SIG-M5 treated with dmso at 0.1 percent for 504 hours (cell line): ENCODE data around the gene NPPB.
A peak's percentile ranks its signal among the peaks of the same experiment; 100 is the strongest.

Experiments used
- DNase-seq: peaks from one replicate; lab custom pipeline; 2025; ENCODE audit not compliant: unreplicated experiment; lab: John Stamatoyannopoulos, UW

The NPPB gene

DNA sequence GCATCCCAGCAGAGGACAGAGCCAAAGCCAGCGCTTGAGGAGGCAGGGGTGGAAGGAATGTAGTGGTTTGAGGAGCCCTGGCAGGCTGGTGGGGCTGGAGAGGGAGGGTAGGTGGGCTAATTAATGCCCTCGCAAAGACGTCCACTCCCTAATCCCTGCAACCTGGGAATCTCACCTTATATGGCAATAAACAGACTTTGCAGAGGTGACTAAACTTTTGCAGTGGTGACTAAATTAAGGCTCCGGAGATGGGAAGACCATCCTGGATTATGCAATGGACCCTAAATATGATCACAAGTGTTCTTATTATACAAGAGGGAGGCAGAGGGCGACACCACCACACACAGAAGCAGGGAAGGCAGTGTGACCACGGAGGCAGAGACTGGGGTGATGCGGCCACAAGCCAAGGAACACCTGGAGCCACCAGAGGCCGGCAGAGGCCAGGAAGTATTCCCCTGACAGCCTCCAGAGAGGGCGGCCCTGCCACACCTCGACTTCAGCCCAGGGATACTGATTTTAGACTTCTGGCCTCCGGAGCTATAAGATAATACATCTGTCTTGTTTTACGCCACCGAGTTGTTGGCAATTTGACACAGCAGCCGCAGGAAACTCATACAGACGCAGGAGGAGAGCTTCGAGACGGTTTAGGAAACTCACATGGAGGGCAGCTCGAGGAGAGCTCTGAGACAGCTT, 23.1 kb upstream of the NPPB start:
- DNase-seq = no peak

DNA sequence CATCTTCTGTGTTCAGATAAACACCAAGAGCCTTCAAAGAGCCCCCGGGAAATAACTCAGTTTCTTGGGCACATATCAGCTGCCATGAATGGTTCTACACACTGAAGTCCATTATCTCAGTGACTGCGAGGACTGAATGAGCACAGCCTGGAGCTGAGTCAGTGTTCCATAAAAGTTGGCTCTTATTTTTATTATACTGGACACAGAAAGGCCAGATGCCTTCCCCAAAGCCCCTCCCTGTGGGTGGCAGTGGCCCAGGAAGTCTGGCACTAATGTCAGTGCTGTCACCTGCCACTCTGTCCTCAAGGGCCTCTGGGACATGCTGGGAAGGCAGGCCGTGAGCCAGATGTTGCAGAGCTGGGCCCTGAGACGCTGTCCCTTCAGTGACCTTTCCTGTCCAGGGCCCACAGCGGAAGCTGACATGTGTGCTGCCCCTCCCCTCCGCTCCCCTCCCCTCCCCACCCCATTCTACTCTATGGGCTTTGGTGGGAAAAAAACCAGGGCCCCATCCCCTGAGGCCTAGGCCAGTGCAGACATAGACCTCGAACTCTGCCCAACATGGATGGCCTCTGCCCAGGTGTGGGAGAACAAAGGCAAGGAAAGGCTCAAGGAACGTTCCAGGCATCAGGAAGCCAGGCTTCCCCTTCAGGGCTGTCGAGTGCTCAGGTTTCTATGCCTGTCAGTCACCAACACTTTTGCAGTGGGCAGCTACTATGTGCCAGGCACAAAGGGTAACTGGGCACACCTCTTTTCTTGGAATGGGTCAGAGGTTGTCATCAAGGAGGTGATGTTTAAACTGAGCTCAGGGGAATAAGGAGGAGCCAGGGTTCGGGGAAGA, 22.4 kb upstream of the NPPB start:
- no peak for DNase-seq

DNA sequence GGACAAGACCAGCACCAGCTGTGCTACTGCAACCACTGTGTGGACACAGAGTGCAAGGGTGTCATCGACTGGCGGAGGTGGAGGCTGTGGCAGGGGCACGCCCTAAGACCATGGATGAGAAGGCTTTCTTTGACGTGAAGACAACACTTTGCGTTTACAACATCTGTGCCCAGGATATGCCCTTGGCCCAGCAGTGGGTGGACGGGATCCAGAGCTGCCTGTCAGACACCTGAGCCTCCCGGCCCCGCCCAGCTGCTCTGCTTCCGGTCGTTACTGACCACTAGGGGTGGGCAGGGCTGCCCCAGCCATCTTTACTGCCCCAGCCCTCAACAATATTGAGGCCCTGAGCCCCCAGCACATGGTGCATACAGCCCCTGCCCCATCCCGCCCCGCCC, 21.4 kb upstream of the NPPB start:
- DNase-seq = no peak

DNA sequence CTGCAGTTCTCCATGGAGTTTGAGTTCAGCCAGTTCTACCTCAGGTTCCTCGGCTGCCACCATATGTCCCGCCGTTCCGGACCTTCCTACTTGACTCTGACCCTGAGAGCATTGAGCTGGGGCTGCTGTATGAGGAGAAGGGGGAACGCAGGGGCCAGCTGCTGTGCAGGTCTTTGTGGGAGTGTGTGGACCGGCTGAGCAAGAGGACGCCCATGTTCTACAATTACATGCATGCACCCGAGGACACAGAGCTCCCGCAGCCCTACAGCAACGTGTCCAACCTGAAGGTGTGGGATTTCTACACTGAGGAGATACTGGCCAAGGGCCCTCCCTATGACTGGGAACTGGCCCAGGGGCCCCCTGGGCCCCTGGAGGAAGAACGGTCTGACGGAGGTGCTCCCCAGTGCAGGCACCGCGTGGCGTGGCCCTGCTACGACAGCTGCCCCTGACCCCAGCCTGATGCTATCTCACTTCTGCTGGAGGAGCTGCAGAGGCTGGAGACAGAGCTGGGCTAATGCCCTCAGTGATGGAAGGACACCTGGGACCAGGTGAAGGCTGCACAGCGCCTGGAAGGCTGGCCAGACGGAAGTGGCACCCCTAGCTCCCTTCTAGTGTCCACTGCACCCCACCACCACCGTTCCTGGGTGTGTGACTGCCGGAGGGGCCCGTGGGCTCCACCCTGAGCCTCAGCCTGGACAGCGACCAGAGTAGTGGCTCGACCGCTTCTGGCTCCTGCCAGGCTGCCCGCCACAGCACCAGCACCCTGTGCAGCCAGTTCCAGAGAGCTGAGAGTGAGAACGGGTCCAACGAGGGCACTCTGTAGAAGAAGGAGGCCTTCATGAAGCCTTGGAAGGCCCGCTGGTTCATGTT, 20.8 kb upstream of the NPPB start:
- no peak for DNase-seq

DNA sequence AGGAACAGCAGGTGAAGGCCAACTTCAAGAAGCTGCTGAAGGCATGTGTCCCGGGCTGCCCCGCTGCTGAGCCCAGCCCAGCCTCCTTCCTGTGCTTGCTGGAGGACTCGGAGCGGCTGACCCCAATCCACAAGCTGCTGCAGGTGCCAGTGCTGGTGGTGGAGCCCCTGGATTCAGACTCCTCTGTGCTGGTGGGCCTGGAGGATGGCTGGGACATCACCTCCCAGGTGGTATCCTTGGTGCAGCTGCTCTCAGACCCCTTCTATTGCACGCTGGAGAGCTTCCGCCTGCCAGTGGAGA, 20.1 kb upstream of the NPPB start:
- DNase-seq = no peak

DNA sequence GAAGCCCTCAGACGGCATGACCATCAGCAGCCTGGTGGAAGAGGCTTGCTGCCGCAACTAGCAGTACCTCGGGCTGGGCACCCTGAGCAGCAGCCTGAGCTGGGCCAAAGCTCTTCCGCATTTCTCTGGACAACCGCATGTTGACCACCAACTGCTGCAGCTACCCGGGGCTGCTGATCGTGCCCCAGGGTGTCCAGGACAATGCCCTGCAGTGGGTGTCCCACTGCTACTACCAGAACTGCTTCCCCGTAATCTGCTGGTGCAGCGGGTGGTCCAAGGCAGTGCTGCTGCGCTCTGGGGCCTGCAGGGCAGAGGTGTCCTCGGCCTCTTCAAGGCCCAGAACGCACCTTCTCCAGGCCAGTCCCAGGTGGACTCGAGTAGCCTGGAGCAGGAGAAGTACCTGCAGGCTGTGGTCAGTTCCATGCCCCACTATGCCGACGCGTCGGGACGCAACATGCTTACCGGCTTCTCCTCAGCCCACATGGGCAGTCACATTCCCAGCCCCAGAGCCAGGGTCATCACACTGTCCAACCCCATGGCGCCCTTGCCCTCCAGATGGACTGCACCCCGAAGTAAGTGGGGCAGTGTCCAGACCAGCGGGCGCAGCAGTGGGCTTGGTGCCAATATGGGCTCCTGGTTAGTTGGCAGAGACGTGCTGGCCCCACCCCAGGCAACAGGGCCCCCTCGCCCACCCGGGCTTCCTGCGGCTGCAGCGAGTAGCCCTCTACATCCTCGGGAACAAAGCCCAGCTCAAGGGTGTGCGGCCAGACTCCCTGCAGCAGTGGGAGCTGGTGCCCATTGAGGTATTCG, 19.5 kb upstream of the NPPB start:
- DNase-seq = no peak

DNA sequence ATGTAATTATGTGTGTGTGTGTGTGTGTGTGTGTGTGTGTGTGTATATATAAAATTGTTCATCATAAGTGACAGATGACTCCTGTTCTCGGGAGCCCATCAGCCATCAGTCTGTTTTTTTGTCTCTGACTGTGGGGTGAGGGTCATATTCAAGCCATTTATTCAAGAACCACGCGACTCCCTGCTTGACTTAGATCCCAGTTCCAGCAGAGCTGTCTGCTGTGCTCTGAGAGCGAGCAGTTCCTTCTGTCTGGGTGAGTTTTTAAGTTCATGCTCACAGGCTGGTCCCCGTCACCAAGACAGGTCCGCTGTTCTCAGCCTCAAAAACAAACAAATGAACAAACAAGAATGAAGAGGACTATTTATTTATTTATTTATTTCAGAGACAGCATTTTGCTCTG, 18.3 kb upstream of the NPPB start:
- no peak for DNase-seq

DNA sequence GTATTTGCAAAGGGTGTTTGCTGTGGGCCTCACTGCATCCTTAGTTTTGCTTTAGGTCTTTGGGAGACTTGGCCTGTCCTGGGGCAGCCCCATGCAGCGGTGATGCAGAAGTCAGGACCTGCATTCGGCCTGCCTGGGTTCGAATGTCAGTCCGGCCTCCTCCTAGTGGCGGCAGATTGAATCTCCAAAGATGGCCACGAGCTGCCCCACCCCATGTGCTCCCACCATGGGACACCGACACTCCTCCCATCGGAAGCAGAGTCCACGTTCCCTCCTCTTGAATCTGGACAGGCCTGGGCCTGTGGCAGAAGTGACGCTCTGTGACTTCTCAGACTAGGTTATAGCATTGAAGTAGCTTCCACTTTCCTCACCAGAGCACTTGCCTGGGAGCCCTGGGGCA, 16.3 kb upstream of the NPPB start:
- DNase-seq = no peak

DNA sequence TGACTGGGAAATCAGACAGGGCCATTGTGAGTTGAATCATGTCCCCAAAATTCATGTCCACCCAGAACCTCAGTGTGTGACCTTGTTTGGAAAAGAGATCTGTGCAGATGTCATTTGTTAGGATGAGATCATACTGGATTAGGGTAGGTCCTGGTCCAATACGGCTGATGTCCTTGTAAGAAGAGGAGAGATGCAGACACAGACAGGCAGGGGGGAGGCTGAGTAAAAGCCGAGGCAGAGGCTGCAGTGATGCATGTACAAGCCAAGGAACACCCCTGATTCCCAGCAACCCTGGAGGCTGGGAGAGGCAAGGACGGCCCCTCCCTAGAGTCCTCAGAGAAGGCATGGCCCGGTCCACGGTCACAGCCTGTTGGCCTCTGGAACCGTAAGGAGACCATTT, 15.9 kb upstream of the NPPB start:
- DNase-seq = no peak

DNA sequence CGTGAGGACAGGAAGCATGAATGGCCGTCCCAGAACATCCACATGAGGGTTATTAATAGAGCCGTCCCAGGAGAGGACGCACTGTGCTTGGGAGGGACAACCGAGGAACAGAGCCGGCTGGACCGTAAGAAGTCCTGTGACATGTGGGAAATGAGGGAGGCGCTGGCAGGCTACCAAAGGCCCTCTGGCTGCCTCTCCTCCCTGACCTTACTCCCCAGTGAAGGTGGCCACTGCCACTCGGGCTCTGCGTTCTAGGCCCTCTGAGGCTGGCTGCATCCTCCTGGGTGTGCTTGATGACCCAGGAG, 15.5 kb upstream of the NPPB start:
- DNase-seq = no peak

DNA sequence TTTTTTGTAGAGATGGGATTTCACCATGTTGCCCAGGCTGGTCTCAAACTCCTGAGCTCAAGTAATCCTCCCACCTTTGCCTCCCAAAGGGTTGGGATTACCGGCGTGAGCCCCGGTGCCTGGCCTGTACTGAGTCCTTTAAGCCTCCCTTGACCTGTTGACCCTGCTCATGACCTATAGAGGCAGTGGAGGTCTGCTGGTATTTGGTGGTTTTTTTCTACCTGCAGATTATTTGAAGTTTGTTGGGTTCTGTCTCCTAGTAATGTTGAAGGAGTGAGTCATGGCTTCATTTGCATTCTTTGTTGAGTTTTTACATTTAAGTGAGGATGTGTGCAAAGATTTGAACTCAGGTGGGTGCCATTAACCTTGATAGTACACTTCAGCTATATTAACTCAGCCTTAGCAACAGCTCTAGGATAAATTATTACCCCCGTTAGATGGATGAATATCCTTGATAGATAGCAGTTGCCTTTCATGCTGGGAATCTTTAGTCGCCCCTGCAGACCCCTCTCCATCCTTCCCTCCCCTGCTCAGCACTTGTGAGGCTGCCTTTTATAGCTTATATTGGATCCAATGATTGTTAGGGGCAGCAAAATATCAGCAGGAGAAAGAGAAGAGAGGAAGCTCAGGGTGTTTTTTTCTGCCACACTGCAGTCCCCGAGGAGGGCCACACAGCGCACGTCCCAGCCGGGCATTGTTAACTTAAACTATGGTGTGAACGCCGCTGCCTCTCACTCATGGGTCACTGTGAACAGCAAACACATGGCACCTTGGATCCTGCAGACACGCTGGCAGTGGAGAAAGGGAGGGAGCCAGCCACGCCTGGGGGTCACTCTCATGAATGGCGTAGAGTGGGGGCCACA, 14.9 kb upstream of the NPPB start:
- DNase-seq = no peak

DNA sequence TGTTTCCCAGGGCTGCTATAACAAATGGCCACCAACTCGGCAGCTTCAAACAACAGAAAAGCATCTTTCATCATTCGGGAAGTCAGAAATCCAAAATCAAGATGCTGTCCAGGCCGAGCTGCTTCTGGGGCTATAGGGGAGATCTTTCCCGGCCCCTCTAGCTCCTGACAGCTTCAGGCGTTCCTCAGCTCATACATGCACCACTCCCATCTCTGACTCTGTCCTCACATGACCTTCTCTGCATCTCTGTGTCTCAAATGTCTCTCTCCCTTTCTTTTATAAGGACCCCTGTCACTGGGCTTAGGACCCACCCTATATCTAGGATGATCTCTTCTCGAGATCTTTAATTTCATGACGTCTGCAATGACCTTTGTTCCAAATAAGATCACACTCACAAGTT, 13.8 kb upstream of the NPPB start:
- no peak for DNase-seq

DNA sequence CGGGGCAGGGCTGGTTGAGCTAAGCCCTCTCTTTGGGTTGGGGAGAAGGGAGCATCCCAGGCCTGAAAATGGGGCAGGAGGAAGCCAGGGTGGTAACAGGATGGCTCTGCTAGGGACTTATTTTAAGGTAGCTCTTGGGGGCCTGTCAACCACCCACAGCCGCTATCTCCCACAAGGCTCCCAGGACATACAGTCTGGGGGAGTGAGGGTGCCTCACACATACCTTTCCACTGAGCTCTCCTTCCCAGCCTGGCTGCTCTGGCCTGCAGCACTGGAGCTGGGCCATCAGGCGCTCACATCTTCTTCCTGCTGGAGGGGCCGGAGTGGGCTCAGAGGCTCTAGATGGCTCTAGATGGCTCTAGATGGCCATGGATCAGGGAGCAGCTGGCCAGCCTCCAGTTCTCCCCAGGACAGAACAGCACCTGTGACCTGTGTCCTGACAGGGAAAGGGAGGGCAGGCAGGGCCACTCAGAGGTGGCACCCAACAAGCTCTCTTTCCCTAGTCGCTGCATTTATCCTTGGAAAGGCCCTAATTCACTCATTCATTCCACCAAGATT, 11.0 kb upstream of the NPPB start:
- no peak for DNase-seq

DNA sequence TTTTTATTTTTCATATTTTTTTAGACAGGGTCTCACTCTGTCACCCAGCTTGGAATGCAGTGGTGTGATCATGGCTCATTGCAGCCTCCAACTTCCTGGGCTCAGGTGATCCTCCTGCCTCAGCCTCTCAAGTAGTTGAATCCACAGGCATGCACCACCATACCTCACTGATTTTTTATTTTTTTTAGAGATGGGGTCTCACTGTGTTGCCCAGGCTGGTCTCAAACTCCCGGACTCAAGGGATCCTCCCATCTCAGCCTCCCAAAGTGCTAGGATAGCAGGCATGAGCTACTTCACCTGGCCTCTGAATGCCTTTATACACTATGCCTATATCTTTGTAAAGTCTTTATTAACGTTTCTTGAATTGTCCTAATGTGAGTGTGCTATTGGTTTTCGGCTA, 10.4 kb upstream of the NPPB start:
- no peak for DNase-seq

DNA sequence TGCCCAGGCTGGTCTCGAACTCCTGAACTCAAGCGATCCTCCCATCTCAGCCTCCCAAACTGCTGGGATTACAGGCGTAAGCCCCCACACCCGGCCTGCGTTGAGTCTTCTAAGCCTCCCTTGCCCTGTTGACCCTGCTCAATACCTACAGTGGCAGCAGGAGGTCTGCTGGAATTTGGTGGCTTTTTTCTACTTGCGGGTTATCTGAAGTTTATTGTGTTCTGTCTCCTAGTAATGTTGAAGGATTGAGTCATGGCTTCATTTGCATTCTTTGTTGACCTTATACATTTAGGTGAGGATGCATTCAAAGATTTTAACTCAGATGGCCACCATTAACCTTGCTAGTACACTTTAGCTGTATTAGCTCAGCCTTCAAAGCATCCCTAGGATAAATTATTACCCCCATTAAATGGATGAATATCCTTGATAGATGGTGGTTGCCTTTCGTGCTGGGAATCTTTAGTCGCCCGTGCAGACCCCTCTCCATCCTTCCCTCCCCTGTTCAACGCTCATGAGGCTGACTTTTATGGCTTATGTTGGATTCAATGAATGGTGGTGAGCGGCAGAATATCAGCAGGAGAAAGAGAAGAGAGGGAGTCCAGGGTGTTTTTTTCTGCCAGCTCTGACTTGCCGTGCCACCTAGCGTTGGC, 9.7 kb upstream of the NPPB start:
- no peak for DNase-seq

DNA sequence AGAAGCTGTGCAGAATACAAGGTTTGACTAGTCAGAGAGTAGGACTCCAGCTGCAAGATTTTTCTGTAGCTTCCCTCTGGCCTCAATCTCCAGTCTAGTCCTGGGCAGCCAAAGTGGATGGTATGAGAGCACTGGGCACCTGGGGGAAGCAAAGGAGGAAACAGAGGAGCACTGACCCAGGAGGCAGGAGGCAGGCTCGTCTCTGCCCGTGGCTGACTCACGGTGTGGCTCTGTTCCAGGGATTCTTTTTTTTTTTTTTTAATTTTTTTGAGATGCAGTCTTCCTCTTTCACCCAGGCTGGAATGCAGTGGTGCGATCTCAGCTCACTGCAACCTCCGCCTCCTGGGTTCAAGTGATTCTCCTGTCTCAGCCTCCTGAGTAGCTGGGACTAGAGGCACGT, 4.1 kb upstream of the NPPB start:
- DNase-seq = no peak

DNA sequence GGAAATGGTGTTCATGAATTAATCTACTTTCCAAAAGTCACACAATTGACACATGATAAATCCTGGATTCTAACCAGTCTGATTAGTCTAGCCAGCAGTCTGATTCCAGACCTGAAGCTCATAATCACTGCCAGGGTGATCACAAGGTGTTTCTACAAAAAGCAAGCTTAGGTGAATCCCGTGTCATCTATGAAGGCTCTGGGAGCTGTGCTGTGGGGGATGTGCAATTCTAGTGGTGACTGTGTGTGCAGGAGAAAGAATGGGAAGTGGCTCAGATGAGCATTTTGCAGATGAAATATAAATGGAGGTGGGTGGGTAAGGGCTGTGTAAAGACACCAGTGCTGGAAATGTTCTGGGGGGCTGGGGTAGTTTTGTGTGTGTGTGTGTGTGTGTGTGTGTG, 1.8 kb upstream of the NPPB start:
- DNase-seq = no peak

DNA sequence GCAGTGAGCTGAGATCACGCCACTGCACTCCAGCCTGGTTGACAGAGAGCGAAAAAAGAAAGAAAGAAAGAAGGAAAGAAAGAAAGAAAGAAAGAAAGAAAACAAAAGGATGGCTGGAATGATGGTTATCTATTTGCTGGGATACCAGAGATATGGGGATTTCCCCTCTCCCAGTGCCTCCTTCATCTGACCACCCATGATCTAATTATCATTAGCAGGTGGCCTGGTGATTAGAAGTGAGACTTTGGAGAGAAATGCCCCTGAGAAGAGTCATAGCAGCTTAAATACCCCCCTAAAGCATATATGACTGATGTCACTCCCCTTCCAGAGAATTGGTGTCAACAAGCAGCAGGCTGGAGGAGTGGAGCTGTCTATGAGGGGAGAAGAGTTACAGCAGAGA, 1.3 kb upstream of the NPPB start:
- no peak for DNase-seq

DNA sequence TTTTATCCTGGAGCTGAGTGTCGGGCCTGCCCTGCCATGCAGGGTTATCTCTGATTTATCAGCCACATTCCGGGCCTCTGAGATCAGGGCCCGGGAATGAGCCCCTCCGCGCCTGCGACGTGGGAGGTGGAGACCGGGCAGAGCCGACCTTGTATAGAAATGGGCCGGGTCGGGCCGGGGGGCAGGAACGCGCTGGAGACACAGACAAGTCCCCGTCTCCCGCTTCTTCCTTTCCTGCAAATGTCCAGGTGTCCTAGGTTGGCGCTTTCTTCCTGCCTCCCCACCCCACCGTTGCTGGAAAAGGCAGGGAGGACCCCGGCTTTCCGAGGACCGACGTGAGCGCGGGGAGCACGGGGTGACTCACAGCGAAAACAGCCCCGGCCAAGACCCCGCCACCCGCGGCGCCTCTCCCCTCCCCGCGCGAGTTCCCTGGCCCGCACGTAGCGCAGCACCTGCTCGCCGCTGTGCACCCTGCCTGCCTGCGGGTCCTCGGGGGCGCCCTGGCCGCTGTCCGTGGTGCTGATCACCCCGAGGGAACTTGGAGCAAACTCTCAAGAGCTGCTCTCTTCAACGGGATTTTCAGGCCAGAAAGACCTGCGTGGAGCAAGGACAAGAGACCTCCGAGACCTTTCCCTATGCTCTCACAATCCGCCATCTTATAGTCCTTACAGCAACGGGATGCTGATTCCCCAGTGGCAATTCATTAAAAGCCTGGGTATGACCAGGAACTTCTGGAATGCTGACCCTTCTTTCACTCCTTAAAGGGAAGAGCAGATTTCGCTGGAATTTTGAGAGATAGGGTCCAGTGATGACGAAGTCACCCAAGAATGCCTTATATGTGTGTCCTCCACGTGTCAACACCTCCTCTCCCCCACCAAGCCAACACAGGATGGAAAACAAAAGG, 475 bp upstream of the NPPB start:
- peak; percentile 35 for DNase-seq
